ENCODE measurements around the gene OST4. TPM values are rescaled to one million over a fixed set of nuclear protein-coding genes. Genes with fewer than 3 reads are reported as not detected.

The OST4 gene
- total RNA-seq, 4 donors from 2014 or later = 111 to 217 (median 166) TPM

GRCh38 chr2:27051902-27052645, 19.4 kb downstream of the OST4 start:
- H3K27me3 ChIP-seq = no peaks in the 10 kb centered on the region
- peak overlapping the region; percentile 83 to 98 (median 94) for H3K27ac ChIP-seq
- 4 to 5% methylated on average over 17 to 22 of the region's 24 CpGs for WGBS, 2 donors
- no peak for DNase-seq (ENCODE audit: low spot score in 2 of 2)
- TF ChIP-seq, protein P1, sequence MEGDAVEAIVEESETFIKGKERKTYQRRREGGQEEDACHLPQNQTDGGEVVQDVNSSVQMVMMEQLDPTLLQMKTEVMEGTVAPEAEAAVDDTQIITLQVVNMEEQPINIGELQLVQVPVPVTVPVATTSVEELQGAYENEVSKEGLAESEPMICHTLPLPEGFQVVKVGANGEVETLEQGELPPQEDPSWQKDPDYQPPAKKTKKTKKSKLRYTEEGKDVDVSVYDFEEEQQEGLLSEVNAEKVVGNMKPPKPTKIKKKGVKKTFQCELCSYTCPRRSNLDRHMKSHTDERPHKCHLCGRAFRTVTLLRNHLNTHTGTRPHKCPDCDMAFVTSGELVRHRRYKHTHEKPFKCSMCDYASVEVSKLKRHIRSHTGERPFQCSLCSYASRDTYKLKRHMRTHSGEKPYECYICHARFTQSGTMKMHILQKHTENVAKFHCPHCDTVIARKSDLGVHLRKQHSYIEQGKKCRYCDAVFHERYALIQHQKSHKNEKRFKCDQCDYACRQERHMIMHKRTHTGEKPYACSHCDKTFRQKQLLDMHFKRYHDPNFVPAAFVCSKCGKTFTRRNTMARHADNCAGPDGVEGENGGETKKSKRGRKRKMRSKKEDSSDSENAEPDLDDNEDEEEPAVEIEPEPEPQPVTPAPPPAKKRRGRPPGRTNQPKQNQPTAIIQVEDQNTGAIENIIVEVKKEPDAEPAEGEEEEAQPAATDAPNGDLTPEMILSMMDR (IDR thresholded peaks at IDR 0.05) = no peak
- peak overlapping the region; percentile 82 to 99 (median 94) for H3K4me3 ChIP-seq
- no peaks in the 10 kb centered on the region for H3K9me3 ChIP-seq
- H3K36me3 ChIP-seq = peaks cover 0 to 39% (median 0%) of the 10 kb centered on the region in 3 donors
- peaks cover 0 to 19% (median 11%) of the 10 kb centered on the region in 4 donors for H3K4me1 ChIP-seq

GRCh38 chr2:27050996-27051901, 20.2 kb downstream of the OST4 start, which contains the start of gene AGBL5:
AGBL5 (plus strand) TSS chr2:27051668; CDS start chr2:27052959, 1,291 bp downstream.
- 1% methylated on average over 42 to 54 of the region's 67 CpGs for WGBS, 2 donors
- Histone ChIP-seq H3K27me3 (no peaks in the 10 kb centered on the region), H3K27ac (peak within 1 kb of the TSS; percentile 83 to 98 (median 94)), H3K4me1 (peaks cover 0 to 19% (median 11%) of the 10 kb centered on the region in 4 donors), H3K4me3 (peak within 1 kb of the TSS; percentile 82 to 99 (median 94)), H3K36me3 (peaks cover 0 to 31% (median 0%) of the 10 kb centered on the region in 3 donors), H3K9me3 (no peaks in the 10 kb centered on the region)
- DNase-seq (ENCODE audit: low spot score in 2 of 2) = peak; percentile 94 to 98
- TF ChIP-seq, protein P1 (IDR thresholded peaks at IDR 0.05) = peak in 1 of 5 experiments; percentile 13
- TF ChIP-seq EP300 (IDR thresholded peaks at IDR 0.05) = peak; percentile 5 to 86
- TF ChIP-seq POLR2A (IDR thresholded peaks at IDR 0.05) = peak; percentile 27 to 78

- 0 to 1% methylated on average over 19 to 40 of the region's 48 CpGs for WGBS, 2 donors
- H3K36me3 ChIP-seq = peaks cover 0 to 23% (median 0%) of the 10 kb centered on the region in 3 donors
- no peaks in the 10 kb centered on the region for H3K9me3 ChIP-seq
- peak; percentile 11 to 28 for TF ChIP-seq EP300 (IDR thresholded peaks at IDR 0.05)
- TF ChIP-seq POLR2A (IDR thresholded peaks at IDR 0.05) = no peak
- TF ChIP-seq, protein P1 (IDR thresholded peaks at IDR 0.05) = peak; percentile 35 to 86 (median 52)
- DNase-seq (ENCODE audit: low spot score in 2 of 2) = peak; percentile 93 to 98
- H3K4me1 ChIP-seq = peaks cover 0 to 19% (median 11%) of the 10 kb centered on the region in 4 donors
- peak overlapping the region; percentile 82 to 99 (median 94) for H3K4me3 ChIP-seq
- H3K27ac ChIP-seq = peak overlapping the region; percentile 83 to 98 (median 94)
- H3K27me3 ChIP-seq = no peaks in the 10 kb centered on the region
Measured at GRCh38 chr2:27050281-27050995, 21.0 kb downstream of the OST4 start.

DNA sequence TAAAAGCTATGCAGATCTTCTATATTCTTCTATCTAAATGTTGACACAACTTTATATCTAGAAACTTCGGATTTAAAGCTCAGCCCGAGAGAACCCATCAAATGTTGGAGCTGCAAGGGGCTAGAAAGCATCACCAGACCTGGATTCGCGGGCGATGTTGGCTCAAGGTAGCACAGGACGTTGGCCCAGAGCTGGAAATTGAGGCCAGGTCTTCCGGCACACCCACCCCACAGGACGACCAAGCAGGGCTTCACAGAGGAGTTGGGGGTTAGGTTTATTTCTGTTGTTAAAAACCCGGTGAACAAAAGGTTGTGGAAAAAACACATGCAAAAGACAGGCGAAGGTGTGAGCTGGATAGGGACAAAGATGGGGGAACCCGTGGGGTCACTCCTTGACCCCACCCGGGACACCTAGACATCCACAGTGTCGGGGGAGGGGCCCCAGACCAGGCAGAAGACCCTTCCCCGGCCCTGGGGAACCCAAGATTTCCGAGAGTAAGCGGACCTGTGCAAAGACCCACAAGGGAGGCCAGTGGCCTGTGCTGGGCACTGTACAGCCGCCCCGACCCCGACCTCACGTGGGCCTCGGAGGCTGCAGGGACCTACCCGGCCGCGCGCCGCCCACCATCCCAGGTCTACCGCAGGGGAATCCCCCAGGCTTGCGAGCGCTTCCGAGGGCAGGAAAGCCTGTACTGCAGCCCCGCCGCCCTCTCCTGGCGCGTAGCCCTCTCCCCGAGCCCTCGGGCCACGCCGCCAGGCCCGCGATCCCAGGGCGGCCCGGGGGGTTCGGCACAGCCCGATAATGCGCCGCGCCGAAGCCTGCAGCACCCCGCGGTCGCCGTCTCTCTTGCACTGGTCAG, 21.8 kb downstream of the OST4 start:
- Histone ChIP-seq H3K27ac (peak overlapping the region; percentile 83 to 98 (median 94)), H3K9me3 (no peaks in the 10 kb centered on the region), H3K4me3 (peak overlapping the region; percentile 82 to 99 (median 94)), H3K4me1 (peaks cover 0 to 19% (median 11%) of the 10 kb centered on the region in 4 donors), H3K36me3 (peaks cover 0 to 15% (median 0%) of the 10 kb centered on the region in 3 donors), H3K27me3 (no peaks in the 10 kb centered on the region)
- TF ChIP-seq, protein P1 (IDR thresholded peaks at IDR 0.05) = no peak
- TF ChIP-seq POLR2A (IDR thresholded peaks at IDR 0.05) (no peak), EP300 (IDR thresholded peaks at IDR 0.05) (no peak)
- peak in 1 of 2 donors; percentile 17 for DNase-seq (ENCODE audit: low spot score in 2 of 2)
- 13 to 27% methylated on average over 19 to 38 of the region's 52 CpGs for WGBS, 2 donors

Measured in tibial nerve (tissue), 4 donors.